HepG2 (cell line): ENCODE measurements around the gene ENO3.

Experiments
- MZF1 ChIP-seq: sonication (generic); formaldehyde crosslinking; IDR thresholded peaks from 2 replicates; pipeline ENCODE4 v1.8.1; 2023; ENCODE audit warnings: mild to moderate bottlenecking, missing genetic modification reagents, borderline replicate concordance
- ZNF792 ChIP-seq: IDR thresholded peaks from 2 replicates; pipeline ENCODE4 v1.6.1; 2016

DNA sequence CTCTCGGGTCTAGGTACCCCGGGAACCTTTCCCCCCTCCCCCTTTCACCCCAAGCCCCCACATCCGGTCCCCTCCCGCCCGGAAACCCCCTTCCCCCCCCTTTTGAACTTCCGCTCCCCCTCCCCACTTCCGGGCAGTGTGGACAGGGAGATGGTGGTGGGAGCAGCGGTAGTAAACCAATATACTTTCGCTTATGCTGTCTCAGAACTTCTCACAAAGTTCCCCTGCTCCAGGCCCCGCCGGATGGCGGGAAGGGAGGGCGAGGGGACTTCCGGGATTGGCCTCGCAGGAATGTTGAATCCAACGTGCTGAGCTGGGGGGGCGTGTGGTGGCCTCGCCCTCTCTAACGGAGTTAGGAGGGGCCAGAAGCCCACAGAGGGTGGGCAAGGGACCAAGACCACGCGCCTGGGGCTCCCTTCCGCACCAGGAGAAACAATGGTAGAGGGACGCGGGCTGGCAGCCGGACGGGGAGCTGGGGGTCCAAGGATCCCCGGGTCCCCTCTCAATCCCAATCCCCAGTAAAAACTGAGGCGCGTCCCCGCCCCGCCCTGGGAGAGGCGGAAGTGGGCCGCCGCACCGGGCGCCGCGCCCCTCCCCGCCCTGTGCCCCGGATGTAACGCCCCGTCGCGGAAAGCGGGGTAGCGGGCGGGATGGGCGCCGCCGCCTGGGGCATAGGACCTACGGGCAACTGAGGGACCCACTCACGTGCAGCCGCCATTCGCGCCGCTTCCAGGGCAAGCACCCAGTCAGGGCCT lies 3.3 kb upstream of the ENO3 start:
- no peak for TF ChIP-seq MZF1
- no peak; the same call in 1 of the 2 replicates for TF ChIP-seq ZNF792 (CRISPR knock-in tag)
